Stimulated activated effector memory CD8-positive, alpha-beta T cell treated with anti-CD3 and anti-CD28 coated beads, Interleukin-12 subunit alpha, Interleukin-12 subunit beta, amount 100 ng/mL, for 72 hours (primary cell): Measurements from ENCODE around the gene SRGAP3.

ENCODE experiments used
- ATAC-seq: fragments of 150-1000 bp; cut with Tn5 transposase; 2 replicates; pipeline ENCODE4 v1.10.0; 2021
- DNase-seq, 2 donors: peaks; one replicate each; pipeline ENCODE4 v3.0.0; 2021 to 2022; ENCODE audit warnings: low spot score in 2 of 2
- H3K27ac Mint-ChIP-seq: one replicate; pipeline ENCODE4 v1.8.0; 2022; ENCODE audit warnings: mild to moderate bottlenecking, mixed read lengths
- H3K36me3 Mint-ChIP-seq: one replicate; pipeline ENCODE4 v1.8.0; 2022; ENCODE audit warnings: mild to moderate bottlenecking, mixed read lengths
- H3K4me1 Mint-ChIP-seq: one replicate; pipeline ENCODE4 v1.8.0; 2022; ENCODE audit warnings: mixed read lengths
- H3K4me3 Mint-ChIP-seq: one replicate; pipeline ENCODE4 v1.8.0; 2022; ENCODE audit warnings: mild to moderate bottlenecking, mixed read lengths
- H3K9me3 Mint-ChIP-seq: one replicate; pipeline ENCODE4 v1.8.0; 2022; ENCODE audit warnings: mixed read lengths

Gene SRGAP3

DNA sequence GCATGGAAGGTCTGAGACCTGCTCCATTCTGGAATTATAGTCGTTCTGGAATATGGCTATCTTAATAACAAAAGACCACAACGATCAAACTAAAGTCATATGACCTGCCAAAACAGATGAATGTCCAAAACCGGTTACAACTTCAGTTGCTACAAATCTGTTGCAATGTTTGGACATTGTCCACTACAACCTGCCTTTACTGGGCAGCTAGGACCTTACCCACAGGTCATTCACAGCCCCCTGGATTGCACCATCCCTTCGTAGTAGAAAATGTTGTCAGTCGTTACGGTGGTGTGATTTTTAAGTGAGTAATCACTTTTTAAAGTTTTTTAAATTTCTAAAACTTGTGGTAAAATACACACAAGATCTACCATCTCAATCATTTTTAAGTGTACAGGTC, 22.5 kb upstream of the SRGAP3 start:
- H3K4me3 Mint-ChIP-seq: no peak overlapping the region
- H3K9me3 Mint-ChIP-seq: no peaks in the 10 kb centered on the region
- DNase-seq (no peak), ATAC-seq (no peak)
- H3K4me1 Mint-ChIP-seq: no peaks in the 10 kb centered on the region
- no peak overlapping the region for H3K27ac Mint-ChIP-seq
- H3K36me3 Mint-ChIP-seq: no peaks in the 10 kb centered on the region

DNA sequence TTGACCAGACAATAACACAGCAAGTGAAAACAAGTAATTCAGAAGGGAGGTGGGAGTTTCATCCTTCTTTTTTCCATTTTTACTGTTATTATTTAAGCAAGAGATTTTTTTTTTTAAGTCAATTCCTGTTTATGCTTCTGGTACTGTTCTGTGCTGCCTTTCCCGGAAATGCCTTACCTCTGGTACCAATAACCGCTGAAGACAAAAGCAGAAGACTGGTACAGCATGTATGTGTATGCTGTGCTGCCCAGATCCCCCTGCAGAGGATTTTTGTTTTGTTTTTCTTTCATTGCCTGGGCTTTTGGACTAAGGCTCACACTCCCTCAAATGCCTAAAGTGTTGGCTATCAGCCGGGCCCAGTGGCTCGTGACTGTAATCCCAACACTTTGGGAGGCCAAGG, 21.3 kb upstream of the SRGAP3 start:
- H3K4me3 Mint-ChIP-seq: no peak overlapping the region
- no peaks in the 10 kb centered on the region for H3K4me1 Mint-ChIP-seq
- H3K27ac Mint-ChIP-seq: no peak overlapping the region
- ATAC-seq (no peak), DNase-seq (no peak)
- H3K9me3 Mint-ChIP-seq: no peaks in the 10 kb centered on the region
- no peaks in the 10 kb centered on the region for H3K36me3 Mint-ChIP-seq

DNA sequence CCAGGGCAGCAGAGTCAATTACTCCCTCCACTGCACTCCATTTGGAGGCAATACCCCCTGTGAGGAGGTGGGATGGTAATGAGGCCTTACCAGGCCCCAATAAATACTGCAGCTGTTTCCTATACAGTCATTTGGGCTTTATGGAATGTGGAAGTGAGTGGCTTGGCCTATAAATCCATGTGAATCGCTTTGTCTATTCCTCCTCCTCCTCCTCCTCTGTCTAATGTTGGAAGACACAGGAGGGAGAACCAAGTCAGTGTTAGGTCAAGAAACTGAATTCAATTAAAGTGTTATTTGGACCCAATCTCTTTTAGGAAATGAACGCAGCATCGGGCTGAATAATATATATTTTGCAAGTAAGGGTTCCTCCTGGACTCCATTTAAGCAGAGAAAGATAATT, 17.3 kb upstream of the SRGAP3 start:
- Mint-ChIP-seq H3K4me1 (no peaks in the 10 kb centered on the region), H3K4me3 (no peak overlapping the region), H3K9me3 (no peaks in the 10 kb centered on the region), H3K36me3 (no peaks in the 10 kb centered on the region), H3K27ac (no peak overlapping the region)
- DNase-seq: no peak
- ATAC-seq: no peak

DNA sequence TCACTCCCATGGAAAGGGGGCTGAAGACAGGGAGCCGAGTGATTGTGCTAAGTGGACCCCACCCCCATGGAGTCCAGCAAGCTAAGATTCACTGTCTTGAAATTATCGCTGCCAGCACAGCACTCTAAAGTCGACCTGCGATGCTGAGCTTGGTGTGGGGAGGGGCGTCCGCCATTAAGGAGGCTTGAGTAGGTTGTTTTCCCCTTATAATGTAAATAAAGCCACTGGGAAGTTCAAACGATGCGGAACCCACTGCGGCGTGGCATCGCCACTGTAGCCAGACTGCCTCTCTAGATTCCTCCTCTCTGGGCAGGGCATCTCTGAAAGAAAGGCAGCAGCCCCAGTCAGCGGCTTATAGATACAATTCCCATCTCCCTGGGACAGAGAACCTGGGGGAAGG, 10.9 kb upstream of the SRGAP3 start:
- H3K4me3 Mint-ChIP-seq: no peak overlapping the region
- DNase-seq (no peak), ATAC-seq (no peak)
- no peaks in the 10 kb centered on the region for H3K36me3 Mint-ChIP-seq
- H3K27ac Mint-ChIP-seq: no peak overlapping the region
- no peaks in the 10 kb centered on the region for H3K4me1 Mint-ChIP-seq
- H3K9me3 Mint-ChIP-seq: peaks cover 4% of the 10 kb centered on the region

DNA sequence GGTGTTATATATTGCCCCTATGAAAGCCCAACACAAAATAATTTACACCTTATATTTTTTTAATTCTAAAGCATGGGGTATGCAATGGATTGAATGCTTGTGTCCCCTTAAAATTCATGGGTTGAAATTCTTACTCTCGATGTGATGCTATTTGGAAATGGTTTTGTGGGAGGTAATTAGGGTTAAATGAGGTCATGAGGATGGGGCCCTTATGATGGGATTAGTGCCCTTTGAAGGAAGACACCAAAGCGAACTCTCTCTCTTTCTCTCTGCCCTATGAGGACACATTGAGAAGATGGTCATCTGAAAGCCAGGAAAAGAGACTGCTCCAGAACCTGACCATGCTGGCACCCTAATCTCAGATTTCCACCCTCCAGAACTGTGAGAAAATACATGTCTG, 7.6 kb upstream of the SRGAP3 start:
- Mint-ChIP-seq H3K9me3 (peaks cover 4% of the 10 kb centered on the region), H3K27ac (no peak overlapping the region), H3K4me1 (no peaks in the 10 kb centered on the region), H3K4me3 (no peak overlapping the region), H3K36me3 (no peaks in the 10 kb centered on the region)
- ATAC-seq (no peak), DNase-seq (no peak)

DNA sequence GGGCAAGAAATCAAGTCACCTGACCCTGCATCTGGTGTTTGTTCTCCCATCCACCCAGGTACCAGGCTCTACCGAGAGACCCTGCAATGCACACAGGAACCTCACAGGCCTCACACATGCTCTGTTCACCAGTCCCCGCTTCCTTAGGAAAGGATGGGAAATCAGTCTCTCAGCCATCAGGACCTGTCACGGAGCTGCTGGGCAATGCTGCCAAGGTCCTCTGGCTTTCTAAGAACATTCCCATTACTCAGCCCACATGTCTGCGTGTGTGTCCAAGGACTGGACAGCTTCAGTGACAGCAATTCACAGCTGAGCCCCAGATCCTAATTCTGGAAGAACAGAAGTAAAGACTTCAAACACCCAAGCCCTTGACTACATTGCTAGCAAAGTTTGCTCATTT, 6.5 kb upstream of the SRGAP3 start:
- H3K27ac Mint-ChIP-seq: no peak overlapping the region
- no peak overlapping the region for H3K4me3 Mint-ChIP-seq
- ATAC-seq (no peak), DNase-seq (no peak)
- no peaks in the 10 kb centered on the region for H3K36me3 Mint-ChIP-seq
- H3K4me1 Mint-ChIP-seq: no peaks in the 10 kb centered on the region
- peaks cover 4% of the 10 kb centered on the region for H3K9me3 Mint-ChIP-seq

DNA sequence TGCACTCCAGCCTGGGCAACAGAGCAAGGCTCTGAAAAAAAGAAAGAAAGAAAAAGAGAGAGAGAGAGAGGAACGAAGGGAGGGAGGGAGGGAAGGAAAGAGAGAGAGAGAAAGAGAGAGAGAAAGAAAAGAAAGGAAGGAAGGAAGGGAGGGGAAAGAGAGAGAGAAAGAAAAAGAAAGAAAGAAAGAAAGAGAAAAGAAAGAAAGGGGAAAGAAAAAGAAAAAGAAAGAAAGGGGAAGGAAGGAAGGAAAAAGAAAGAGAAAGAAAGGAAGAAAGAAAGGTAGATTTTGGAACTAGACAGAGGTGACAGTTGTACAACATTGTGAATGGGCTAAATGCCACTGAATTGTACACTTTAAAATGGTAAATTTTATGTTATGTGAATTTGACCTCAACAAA, 5.3 kb upstream of the SRGAP3 start:
- Mint-ChIP-seq H3K27ac (no peak overlapping the region), H3K36me3 (no peaks in the 10 kb centered on the region), H3K9me3 (peaks cover 4% of the 10 kb centered on the region), H3K4me1 (peaks cover 1% of the 10 kb centered on the region), H3K4me3 (no peak overlapping the region)
- DNase-seq (no peak), ATAC-seq (no peak)

DNA sequence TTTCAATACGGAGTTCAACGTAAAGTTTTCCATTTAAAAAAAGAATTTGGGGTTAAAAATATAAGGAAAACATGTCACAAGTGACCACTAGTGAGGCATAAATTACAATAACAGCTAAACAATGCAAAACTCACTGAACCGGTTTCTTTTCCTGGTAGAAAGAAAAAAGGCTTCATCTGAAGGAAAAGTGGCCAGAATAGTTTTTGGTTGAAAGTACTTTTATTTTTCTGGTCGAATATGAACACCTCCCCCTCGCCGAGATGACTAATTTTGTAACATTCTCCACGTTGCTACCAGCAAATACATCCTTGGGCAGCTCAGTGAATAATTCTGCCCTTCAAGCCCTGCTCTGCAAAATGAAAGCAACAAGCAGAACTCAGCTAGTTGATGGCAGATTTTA, 3.9 kb upstream of the SRGAP3 start:
- no peak for ATAC-seq
- Mint-ChIP-seq H3K36me3 (no peaks in the 10 kb centered on the region), H3K4me3 (no peak overlapping the region), H3K9me3 (peaks cover 4% of the 10 kb centered on the region), H3K4me1 (peaks cover 16% of the 10 kb centered on the region), H3K27ac (no peak overlapping the region)
- DNase-seq: no peak

DNA sequence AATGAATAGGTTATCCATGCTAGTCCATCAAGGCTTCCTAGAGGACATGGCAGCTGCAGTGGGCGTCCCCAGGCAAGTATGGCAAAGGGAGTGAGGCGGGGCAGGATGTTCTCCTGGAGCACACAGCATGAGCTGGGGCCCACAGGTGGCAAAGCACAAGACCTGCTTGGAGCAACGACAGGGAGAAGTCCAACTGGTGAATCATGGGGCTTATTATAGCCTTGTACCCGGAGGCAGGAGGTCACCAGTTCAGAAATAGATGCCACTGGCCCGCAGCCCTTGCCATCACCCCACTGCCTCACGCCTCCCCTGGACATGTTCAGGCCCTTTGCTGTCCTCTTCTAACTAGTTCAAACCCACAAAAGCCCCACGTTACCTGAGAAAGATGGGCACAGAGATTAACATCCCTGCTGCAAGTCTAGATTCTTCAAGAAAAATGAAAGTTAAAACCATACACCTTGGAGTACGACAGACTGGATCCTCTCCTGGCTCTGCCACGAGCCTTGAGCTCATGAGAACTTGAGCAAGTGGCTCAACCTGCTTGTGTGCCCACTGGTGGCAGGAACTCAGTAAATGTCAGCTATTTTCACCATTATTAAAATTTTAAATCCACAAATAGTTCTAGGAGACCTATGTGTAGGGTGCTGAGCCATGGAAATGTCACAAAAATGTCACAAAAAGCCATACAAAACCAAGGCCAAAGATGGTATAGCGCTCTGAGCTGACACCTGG, 1.8 kb upstream of the SRGAP3 start:
- no peaks in the 10 kb centered on the region for H3K9me3 Mint-ChIP-seq
- no peak overlapping the region for H3K27ac Mint-ChIP-seq
- no peaks in the 10 kb centered on the region for H3K36me3 Mint-ChIP-seq
- DNase-seq: no peak
- peaks cover 20% of the 10 kb centered on the region for H3K4me1 Mint-ChIP-seq
- H3K4me3 Mint-ChIP-seq: no peak overlapping the region
- no peak for ATAC-seq

DNA sequence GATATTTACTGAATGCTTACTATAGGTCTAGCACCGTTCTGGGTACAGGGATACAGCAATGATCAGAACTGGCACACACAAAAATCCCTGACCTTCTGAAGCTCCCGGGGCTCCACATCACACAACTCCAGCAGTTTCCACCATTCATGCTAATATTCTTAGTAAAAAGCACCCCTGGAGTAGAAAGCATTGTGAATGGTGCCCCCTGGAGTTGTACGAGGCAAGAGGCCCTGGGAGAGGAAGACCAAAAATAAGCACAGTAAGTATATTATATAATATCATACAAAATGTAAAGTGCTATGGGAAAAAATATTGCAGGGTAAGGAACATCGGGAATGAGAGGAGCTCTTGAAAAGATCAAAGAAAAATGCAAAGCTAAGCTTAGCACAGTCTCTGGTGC, 790 bp upstream of the SRGAP3 start:
- no peak for DNase-seq
- Mint-ChIP-seq H3K4me1 (peaks cover 20% of the 10 kb centered on the region), H3K9me3 (no peaks in the 10 kb centered on the region), H3K27ac (no peak overlapping the region), H3K36me3 (no peaks in the 10 kb centered on the region), H3K4me3 (no peak overlapping the region)
- ATAC-seq: no peak

DNA sequence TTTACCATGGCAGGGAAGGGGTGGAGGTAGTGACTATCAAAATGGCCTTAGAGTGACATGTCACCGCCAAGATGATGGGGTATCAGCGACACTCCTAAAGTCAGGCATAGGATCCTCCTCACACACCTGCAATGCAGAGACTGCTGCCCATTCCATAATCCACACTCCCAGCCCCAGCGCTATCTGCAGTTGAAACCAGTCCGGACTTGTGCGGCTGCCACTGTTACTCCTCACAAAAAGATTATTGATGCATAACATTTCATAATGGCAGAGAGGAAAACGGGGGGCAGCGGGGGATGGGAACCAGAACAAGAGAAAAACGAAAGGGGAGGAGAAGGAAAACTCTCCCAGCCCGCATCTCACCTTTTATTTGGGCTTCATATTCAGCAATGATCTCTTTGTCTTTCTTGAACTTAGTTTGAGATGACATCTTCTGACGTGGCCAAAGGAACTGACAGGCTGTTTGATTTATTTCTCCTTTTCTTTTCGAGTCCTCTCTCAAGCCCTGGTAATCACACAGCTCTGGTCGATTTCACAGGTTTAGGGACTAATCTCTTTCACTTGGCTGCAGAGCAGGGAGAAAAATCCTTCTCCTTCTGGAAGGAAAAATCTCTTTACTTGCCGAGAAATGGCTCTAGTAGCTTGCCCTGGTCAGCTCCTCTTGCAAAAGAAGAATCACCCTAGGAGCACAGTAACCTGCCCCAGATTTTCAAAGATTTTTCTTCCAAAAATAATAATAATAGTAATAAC, 749 bp downstream of the SRGAP3 start:
- Mint-ChIP-seq H3K36me3 (no peaks in the 10 kb centered on the region), H3K9me3 (no peaks in the 10 kb centered on the region), H3K4me1 (peaks cover 20% of the 10 kb centered on the region), H3K27ac (peak overlapping the region; percentile 68), H3K4me3 (peak overlapping the region; percentile 81)
- DNase-seq: no peak
- ATAC-seq: no peak

DNA sequence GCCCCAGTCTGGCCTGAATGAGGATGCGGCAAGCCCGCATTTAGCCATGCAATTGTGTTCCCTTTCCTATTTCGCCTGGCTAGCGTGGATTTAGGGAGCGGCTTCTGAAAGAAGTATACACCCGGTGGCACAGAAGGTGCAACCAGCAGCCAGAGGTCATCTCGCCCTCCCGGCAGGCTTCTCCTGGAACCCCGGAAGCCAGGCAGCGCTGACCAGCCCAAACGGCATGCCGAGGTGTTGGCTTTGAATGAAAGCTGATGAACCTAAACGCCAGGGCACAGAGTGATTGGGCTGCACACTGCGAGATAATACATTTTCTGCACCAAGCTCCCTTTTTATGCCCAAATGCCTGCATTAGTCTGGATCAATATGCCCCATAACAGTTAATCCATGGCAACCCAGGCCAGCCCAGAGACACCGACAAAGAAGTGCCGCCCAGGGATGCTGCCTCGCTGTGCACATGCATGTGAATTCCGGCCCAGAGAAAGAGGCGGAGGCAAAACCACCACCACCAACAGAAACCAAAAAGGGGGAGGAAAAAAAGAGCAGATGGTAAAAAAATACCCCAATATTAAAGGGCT, 1.4 kb downstream of the SRGAP3 start:
- ATAC-seq: no peak
- Mint-ChIP-seq H3K4me3 (peak overlapping the region; percentile 81), H3K27ac (no peak overlapping the region)

DNA sequence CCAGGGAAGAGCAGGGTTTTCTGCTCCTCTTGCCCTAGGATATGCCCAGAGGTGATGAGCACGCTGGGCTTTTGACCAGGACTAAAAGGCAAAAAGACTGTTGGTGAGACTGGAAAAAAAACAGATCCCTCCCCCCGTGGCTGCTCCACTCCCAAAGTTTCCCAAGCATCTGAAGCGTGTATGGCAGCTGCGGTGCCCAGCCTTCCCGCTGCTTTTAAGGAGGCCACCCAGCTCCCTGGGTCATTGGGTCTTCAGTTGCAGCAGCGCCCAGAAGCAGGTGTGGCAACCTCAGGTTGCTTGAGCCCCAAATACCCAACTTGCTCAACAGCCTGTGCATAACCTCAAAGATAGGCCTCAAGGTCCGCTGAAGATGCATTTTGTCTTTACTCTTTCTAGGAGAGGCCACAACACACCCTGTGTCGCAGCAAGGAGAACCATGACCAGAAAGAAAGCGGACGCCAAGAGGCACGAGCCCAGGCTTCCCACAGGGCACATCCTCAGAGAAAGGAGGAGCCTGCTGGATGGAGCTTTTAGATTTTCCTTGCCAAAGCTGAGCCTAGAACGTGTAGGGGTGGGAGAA, 2.0 kb downstream of the SRGAP3 start:
- no peak for DNase-seq
- peaks cover 20% of the 10 kb centered on the region for H3K4me1 Mint-ChIP-seq
- H3K4me3 Mint-ChIP-seq: no peak overlapping the region

More for the DNA sequence above, 1.4 kb downstream of the SRGAP3 start:
- H3K4me1 Mint-ChIP-seq: peaks cover 20% of the 10 kb centered on the region
- H3K9me3 Mint-ChIP-seq: no peaks in the 10 kb centered on the region
- no peaks in the 10 kb centered on the region for H3K36me3 Mint-ChIP-seq
- no peak for DNase-seq

DNA sequence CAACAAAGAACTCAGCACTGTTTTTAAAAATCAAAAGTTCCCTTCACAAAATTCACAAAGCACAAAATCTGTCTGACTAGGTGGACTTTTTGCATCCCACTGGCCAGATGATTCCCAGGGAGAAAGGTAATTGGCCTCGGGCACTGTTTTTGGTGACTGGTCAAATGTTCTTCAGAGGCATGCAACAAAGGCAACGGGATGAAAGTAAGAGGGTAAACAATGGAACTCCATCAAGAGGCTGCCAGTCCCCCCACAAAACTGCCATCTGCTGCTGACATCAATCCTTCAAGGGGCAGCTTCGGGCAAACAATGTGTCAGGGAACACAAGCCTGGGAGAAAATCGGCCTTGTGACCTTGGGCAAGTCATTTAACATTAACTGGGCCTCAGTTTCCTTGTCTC, 3.3 kb downstream of the SRGAP3 start:
- H3K27ac Mint-ChIP-seq: no peak overlapping the region
- DNase-seq (no peak), ATAC-seq (no peak)
- no peaks in the 10 kb centered on the region for H3K9me3 Mint-ChIP-seq
- peaks cover 20% of the 10 kb centered on the region for H3K4me1 Mint-ChIP-seq
- H3K36me3 Mint-ChIP-seq: no peaks in the 10 kb centered on the region
- H3K4me3 Mint-ChIP-seq: no peak overlapping the region

More for the DNA sequence above, 2.0 kb downstream of the SRGAP3 start:
- H3K27ac Mint-ChIP-seq: no peak overlapping the region
- no peaks in the 10 kb centered on the region for H3K9me3 Mint-ChIP-seq
- H3K36me3 Mint-ChIP-seq: no peaks in the 10 kb centered on the region
- no peak for ATAC-seq

DNA sequence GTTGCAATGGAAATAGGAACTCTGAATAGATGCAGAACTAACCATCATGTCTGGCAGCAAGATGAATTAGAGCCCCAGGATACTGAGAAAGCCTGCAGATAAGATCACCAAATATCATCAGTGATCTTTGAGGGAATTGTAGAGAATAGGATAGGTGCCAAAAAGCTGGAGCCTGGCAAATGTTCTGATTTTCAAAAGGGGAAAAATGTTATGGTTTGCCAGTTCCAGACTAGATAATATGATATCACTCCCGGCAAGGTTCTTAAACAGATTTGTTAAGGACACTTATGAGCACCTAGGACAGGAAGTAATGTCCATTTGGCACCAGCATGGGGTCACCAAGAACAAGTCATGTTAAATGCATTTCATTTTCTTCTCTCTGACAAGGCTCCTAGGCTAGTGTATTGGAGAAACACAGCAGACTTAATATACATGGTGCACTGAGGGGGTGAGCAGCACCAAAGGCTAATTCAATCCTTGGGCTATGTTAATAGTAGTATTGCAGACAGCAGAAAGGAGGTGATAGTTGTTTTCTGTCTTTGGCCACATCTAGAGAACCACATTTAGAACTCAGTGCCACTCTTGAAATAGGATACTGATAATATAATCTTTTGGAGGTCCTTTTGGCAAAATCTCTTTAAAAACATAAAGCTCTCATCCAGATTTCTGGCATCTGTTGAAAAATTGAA, 4.8 kb downstream of the SRGAP3 start:
- Mint-ChIP-seq H3K4me3 (no peak overlapping the region), H3K9me3 (no peaks in the 10 kb centered on the region), H3K27ac (no peak overlapping the region), H3K36me3 (no peaks in the 10 kb centered on the region), H3K4me1 (peaks cover 18% of the 10 kb centered on the region)
- no peak for DNase-seq
- no peak for ATAC-seq
